Endodermal cell (in vitro differentiated cells): Measurements from ENCODE around the gene HBA2. TPM values are rescaled to one million over a fixed set of nuclear protein-coding genes. Genes with fewer than 3 reads are reported as not detected.
A peak's percentile ranks its signal among the peaks of the same experiment; 100 is the strongest.
"Not testable (repeated sequence)": the region's sequence is repeated elsewhere in the genome, so short reads cannot be mapped to it uniquely, and the experiment has no call there.

Experiments used
- DNase-seq: peaks from one replicate; pipeline ENCODE4 v3.0.0-alpha.2; 2017
- H3K27ac ChIP-seq: 2 replicates; pipeline ENCODE4 v1.5.1; 2013; ENCODE audit warnings: mild to moderate bottlenecking, low read depth, low read length, moderate library complexity
- H3K27me3 ChIP-seq: 2 replicates; pipeline ENCODE4 v1.6.1; 2013; ENCODE audit warnings: mild to moderate bottlenecking, low read length, moderate library complexity; ENCODE audit not compliant: insufficient read depth, control insufficient read depth, poor library complexity, severe bottlenecking
- H3K36me3 ChIP-seq: 2 replicates; pipeline ENCODE4 v1.7.0; 2013; ENCODE audit warnings: mild to moderate bottlenecking, low read length, moderate library complexity; ENCODE audit not compliant: control insufficient read depth, insufficient read depth
- H3K4me1 ChIP-seq: one replicate; pipeline ENCODE4 v1.7.0; 2013; ENCODE audit warnings: low read length; ENCODE audit not compliant: control insufficient read depth, insufficient read depth
- H3K4me3 ChIP-seq: 2 replicates; pipeline ENCODE4 v1.5.1; 2013; ENCODE audit warnings: mild to moderate bottlenecking, low read length, moderate library complexity
- H3K9ac ChIP-seq: 2 replicates; pipeline ENCODE4 v1.6.1; 2013; ENCODE audit warnings: mild to moderate bottlenecking, low read length, moderate library complexity; ENCODE audit not compliant: poor library complexity, severe bottlenecking; ENCODE audit errors: extremely low read depth
- H3K9me3 ChIP-seq: 2 replicates; pipeline ENCODE4 v1.6.1; 2013; ENCODE audit warnings: mild to moderate bottlenecking, low read length, moderate library complexity; ENCODE audit not compliant: control insufficient read depth
- H3K27ac Mint-ChIP-seq: 2 replicates; pipeline ENCODE4 v1.8.0; 2020; ENCODE audit warnings: mixed read lengths
- H3K27me3 Mint-ChIP-seq: 2 replicates; pipeline ENCODE4 v1.8.0; 2021; ENCODE audit warnings: mild to moderate bottlenecking, mixed read lengths; ENCODE audit not compliant: insufficient read depth
- H3K36me3 Mint-ChIP-seq: 2 replicates; pipeline ENCODE4 v1.8.0; 2020; ENCODE audit warnings: low read depth, mixed read lengths
- H3K4me1 Mint-ChIP-seq: 2 replicates; pipeline ENCODE4 v1.8.0; 2020; ENCODE audit warnings: mixed read lengths
- H3K4me3 Mint-ChIP-seq: 2 replicates; pipeline ENCODE4 v1.8.0; 2020; ENCODE audit warnings: mild to moderate bottlenecking, moderate library complexity, mixed read lengths
- H3K9me3 Mint-ChIP-seq: 2 replicates; pipeline ENCODE4 v1.8.0; 2020; ENCODE audit warnings: mild to moderate bottlenecking, mixed read lengths
- WGBS, 2 experiments: methylation state at CpG; one replicate each; pipeline versions ENCODE4 v1.1.5 to v1.1.7; 2013; ENCODE audit warnings: missing lambda C conversion rate in 2 of 2, mixed read lengths in 1 of 2; ENCODE audit not compliant: insufficient coverage in 1 of 2, insufficient read length in 1 of 2; 5-methylcytosine and 5-hydroxymethylcytosine counted together
- total RNA-seq, 2 donors: library from RNA; stranded (reverse); fragmentation: NEBNext Ultra II Directional in 1 of 2; extraction: Animal tissue kit (Norgen Biotek cat#: 25700) in 1 of 2; gene quantifications; 2 replicates in 1 of 2; 3 replicates in 1 of 2; pipeline ENCODE4 v1.2.1, GENCODE V29; 2021
- TF ChIP-seq, protein P1 (sequence below): fragments of 200-600 bp; sonication (generic); conservative IDR thresholded peaks from 2 replicates; pipeline ENCODE4 v1.5.0; 2021; ENCODE audit warnings: antibody characterized with exemption, mild to moderate bottlenecking

HBA2 gene
- total RNA-seq, 2 donors from 2014 or later: 1.2 TPM; not detected in 1

DNA sequence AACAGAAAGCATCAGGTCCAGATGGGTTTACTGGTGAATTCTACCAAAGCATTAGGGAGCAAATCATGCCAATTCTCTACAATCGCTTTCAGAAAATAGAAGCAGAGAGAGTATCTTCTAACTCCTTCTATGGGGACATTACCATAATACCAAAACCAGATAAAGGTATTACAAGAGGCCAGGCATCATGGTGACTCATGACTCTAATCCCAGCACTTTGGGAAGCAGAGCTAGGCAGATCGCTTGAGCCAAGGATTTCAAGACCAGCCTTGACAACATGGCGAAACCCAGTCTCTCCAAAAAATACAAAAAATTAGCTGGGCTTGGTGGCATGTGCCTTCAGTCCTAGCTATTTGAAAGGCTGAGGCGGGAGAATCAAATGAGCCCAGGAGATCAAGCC, 30.6 kb downstream of the HBA2 start:
- H3K9ac ChIP-seq: no peak overlapping the region
- no peaks in the 10 kb centered on the region for H3K4me1 ChIP-seq
- Mint-ChIP-seq H3K4me3 (no peak overlapping the region), H3K27ac (no peak overlapping the region), H3K27me3 (no peaks in the 10 kb centered on the region), H3K4me1 (no peaks in the 10 kb centered on the region), H3K9me3 (no peaks in the 10 kb centered on the region), H3K36me3 (peaks cover 81% of the 10 kb centered on the region)
- no peak for DNase-seq
- H3K36me3 ChIP-seq: peaks cover 82% of the 10 kb centered on the region
- no peaks in the 10 kb centered on the region for H3K27me3 ChIP-seq
- H3K27ac ChIP-seq: no peak overlapping the region
- TF ChIP-seq, protein P1, sequence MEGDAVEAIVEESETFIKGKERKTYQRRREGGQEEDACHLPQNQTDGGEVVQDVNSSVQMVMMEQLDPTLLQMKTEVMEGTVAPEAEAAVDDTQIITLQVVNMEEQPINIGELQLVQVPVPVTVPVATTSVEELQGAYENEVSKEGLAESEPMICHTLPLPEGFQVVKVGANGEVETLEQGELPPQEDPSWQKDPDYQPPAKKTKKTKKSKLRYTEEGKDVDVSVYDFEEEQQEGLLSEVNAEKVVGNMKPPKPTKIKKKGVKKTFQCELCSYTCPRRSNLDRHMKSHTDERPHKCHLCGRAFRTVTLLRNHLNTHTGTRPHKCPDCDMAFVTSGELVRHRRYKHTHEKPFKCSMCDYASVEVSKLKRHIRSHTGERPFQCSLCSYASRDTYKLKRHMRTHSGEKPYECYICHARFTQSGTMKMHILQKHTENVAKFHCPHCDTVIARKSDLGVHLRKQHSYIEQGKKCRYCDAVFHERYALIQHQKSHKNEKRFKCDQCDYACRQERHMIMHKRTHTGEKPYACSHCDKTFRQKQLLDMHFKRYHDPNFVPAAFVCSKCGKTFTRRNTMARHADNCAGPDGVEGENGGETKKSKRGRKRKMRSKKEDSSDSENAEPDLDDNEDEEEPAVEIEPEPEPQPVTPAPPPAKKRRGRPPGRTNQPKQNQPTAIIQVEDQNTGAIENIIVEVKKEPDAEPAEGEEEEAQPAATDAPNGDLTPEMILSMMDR: no peak
- H3K9me3 ChIP-seq: no peaks in the 10 kb centered on the region
- H3K4me3 ChIP-seq: no peak overlapping the region
- WGBS, 2 experiments: 91% methylated on average over 2 to 4 of the region's 4 CpGs

DNA sequence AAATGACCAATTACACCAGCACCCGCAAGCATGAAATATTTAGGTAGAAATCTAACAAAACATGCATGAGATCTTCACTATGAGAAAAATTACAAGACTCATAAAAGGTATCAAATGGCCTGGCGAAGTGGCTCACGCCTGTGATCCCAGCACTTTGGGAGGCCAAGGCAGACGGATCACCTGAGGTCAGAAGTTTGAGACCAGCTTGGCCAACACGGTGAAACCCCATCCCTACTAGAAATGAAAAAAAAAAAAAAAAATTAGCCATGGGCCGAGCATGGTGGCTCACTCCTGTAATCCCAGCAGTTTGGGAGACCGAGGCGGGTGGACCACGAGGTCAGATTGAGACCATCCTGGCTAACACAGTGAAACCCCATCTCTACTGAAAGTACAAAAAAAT, 31.4 kb downstream of the HBA2 start:
- H3K27me3 ChIP-seq, H3K4me1 Mint-ChIP-seq, H3K4me3 ChIP-seq, H3K4me1 ChIP-seq, H3K27ac Mint-ChIP-seq, H3K27ac ChIP-seq, H3K4me3 Mint-ChIP-seq, H3K27me3 Mint-ChIP-seq, H3K9ac ChIP-seq, DNase-seq, H3K9me3 ChIP-seq, H3K9me3 Mint-ChIP-seq: not testable (repeated sequence)
- 93 to 96% methylated on average over 7 to 9 of the region's 9 CpGs for WGBS, 2 experiments
- peaks cover 79% of the 10 kb centered on the region for H3K36me3 Mint-ChIP-seq
- H3K36me3 ChIP-seq: peaks cover 82% of the 10 kb centered on the region

DNA sequence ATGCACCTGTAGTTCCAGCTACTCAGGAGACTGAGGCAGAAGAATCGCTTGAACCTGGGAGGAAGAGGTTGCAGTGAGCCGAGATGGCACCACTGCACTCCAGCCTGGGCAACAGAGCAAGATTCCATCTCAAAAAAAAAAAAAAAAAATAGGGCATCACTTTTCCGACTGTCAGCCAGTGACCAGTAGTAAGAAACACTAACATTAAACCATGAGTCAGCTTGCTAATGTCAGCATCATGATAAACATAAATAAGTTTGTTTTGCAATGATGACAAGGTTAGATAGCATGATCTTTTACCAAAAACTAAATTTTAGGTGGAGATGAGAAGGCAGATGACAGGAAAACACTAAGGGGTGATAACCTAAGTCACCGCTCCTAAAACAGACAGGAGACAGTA, 36.7 kb downstream of the HBA2 start:
- WGBS, 2 experiments: 94 to 95% methylated on average over 3 of the region's 4 CpGs
- DNase-seq, H3K9me3 Mint-ChIP-seq, H3K4me3 Mint-ChIP-seq, H3K27me3 Mint-ChIP-seq, H3K27ac ChIP-seq, H3K9me3 ChIP-seq, H3K27ac Mint-ChIP-seq, H3K4me3 ChIP-seq, H3K9ac ChIP-seq, H3K4me1 Mint-ChIP-seq, H3K4me1 ChIP-seq, H3K27me3 ChIP-seq: not testable (repeated sequence)
- peaks cover 80% of the 10 kb centered on the region for H3K36me3 Mint-ChIP-seq
- H3K36me3 ChIP-seq: peaks cover 83% of the 10 kb centered on the region

DNA sequence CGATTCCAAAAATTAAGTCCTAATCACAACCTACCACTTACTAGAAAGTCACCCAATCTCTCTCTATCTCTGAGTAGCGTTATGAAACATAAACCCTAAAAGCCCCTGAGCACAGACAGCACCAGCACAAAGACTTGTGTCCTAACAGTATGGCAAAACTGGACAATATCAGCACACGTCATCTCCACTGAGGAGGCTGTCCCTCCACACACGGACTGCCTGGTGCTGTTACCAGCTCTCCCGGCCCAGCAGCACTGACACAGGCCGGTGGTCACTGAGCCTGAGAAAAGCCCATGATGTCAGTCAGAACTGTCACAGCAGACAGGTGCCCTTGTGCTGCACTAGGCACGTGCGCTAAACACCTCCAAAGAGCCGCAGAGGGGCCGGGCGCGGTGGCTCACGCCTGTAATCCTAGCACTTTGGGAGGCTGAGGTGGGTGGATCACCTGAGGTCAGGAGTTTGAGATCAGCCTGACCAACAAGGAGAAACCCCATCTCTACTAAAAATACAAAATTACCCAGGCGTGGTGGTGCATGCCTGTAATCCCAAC, 39.0 kb downstream of the HBA2 start:
- not testable (repeated sequence) for H3K27me3 Mint-ChIP-seq, H3K9me3 Mint-ChIP-seq, H3K4me1 Mint-ChIP-seq, H3K27me3 ChIP-seq, H3K9me3 ChIP-seq, H3K4me1 ChIP-seq, H3K4me3 Mint-ChIP-seq, H3K4me3 ChIP-seq, DNase-seq, H3K9ac ChIP-seq, H3K27ac ChIP-seq
- H3K36me3 ChIP-seq: peaks cover 82% of the 10 kb centered on the region
- Mint-ChIP-seq H3K36me3 (peaks cover 76% of the 10 kb centered on the region), H3K27ac (peak overlapping the region; percentile 20)
- 93 to 94% methylated on average over 10 to 14 of the region's 14 CpGs for WGBS, 2 experiments
